Heart right ventricle (tissue), 16 donors: ENCODE measurements around the gene MRPS18A. TPM values are rescaled to one million over a fixed set of nuclear protein-coding genes. Genes with fewer than 3 reads are reported as not detected.

Experiments used
- ATAC-seq, 8 donors: fragments of 200-7000 bp; cut with Tn5 transposase; one replicate each; pipeline ENCODE4 v1.9.1; 2020; ENCODE audit warnings: mild to moderate bottlenecking in 8 of 8, moderate library complexity in 8 of 8, moderate number of reproducible peaks in 1 of 8
- DNase-seq, 2 donors: peaks; one replicate each; pipeline ENCODE4 v3.0.0-alpha.2; 2020
- H3K27ac ChIP-seq, 10 donors: fragments of 200-600 bp; sonication (generic) in 2 of 10; one replicate each; pipeline versions ENCODE4 v1.5.0 to v1.8.0; 2020 to 2022; ENCODE audit warnings: mild to moderate bottlenecking in 3 of 10
- H3K27me3 ChIP-seq, 7 donors: fragments of 200-600 bp; one replicate each; pipeline ENCODE4 v1.8.0; 2021 to 2022; ENCODE audit warnings: mild to moderate bottlenecking in 2 of 7
- H3K36me3 ChIP-seq, 9 donors: fragments of 200-600 bp; sonication (generic) in 1 of 9; one replicate each; pipeline versions ENCODE4 v1.5.0 to v1.8.0; 2020 to 2022; ENCODE audit warnings: mild to moderate bottlenecking in 2 of 9
- H3K4me1 ChIP-seq, 9 donors: fragments of 200-600 bp; sonication (generic) in 1 of 9; one replicate each; pipeline versions ENCODE4 v1.5.0 to v1.8.0; 2020 to 2022; ENCODE audit warnings: mild to moderate bottlenecking in 4 of 9
- H3K4me3 ChIP-seq, 10 donors: fragments of 200-600 bp; sonication (generic) in 2 of 10; one replicate each; pipeline versions ENCODE4 v1.5.0 to v1.8.0; 2020 to 2022; ENCODE audit warnings: mild to moderate bottlenecking in 7 of 10, moderate library complexity in 2 of 10
- H3K9me3 ChIP-seq, 11 donors: fragments of 200-600 bp in 10 of 11; sonication (generic) in 2 of 11; one replicate each; pipeline versions ENCODE4 v1.5.0 to v1.8.0; 2013 to 2022; ENCODE audit warnings: mild to moderate bottlenecking in 2 of 11, control low read depth in 1 of 11, moderate library complexity in 1 of 11
- CTCF ChIP-seq, 9 donors: fragments of 200-600 bp; sonication (generic) in 2 of 9; IDR thresholded peaks; one replicate each; pipeline versions ENCODE4 v1.5.0 to v1.8.0; 2021 to 2022; ENCODE audit warnings: antibody characterized with exemption in 9 of 9, mild to moderate bottlenecking in 5 of 9, moderate library complexity in 1 of 9
- WGBS, 2 donors: extraction: QIAGEN DNeasy Blood & Tissue Kit; methylation state at CpG; one replicate each; pipeline ENCODE4 v1.1.7; 2013; ENCODE audit warnings: inconsistent platforms in 1 of 2; 5-methylcytosine and 5-hydroxymethylcytosine counted together
- intact Hi-C, 10 donors: fragments of 100-400 bp; cut with DNase I; formaldehyde crosslinking; loops; one replicate each; pipeline versions ENCODE4 v1.11.1 to v1.14.2; 2022
- long read RNA-seq, 3 donors: library from polyadenylated mRNA; unstranded; transcript quantifications; one replicate each; pipeline ENCODE4 v2.0.0, GENCODE V29; 2020 to 2021
- polyA plus RNA-seq, 2 donors: library from polyadenylated mRNA; stranded (reverse); fragments of 200-250 nt; gene quantifications; one replicate each; pipeline ENCODE4 v1.2.3, GENCODE V29; 2013
- total RNA-seq, 10 donors: library from RNA; stranded (reverse); fragmentation: NEBNext Ultra II Directional in 3 of 10; extraction: Animal tissue kit (Norgen Biotek cat#: 25700) in 3 of 10; gene quantifications; one replicate each; pipeline versions ENCODE4 v1.2.1 to v1.2.4, GENCODE V29; 2021 to 2023
- donor health status: Arrhythmogenic right ventricular cardiomyopathy.
- donor health status: ischemic (EF 13 %, LVEDD 7.1; RV severe dilation, severe dysfunction).
- donor health status: healthy with polysubstance abuse.
- donor health status: DM: no; HTN: yes; CAD: no.
- donor health status: DM: no; HTN: no; CAD: no.
- donor health status: ischemic (EF 25% LVEDD 6.9; RV normal size, moderate dysfunction).
- donor health status: ischemic (EF 25% LVEDD 5.7; RV mildly dilated, moderate dysfunction).
- donor health status: healthy.
- donor health status: DM: yes; HTN: yes; CAD: no.
- donor health status: Ischemic cardiomyopathy.
- donor health status: ischemic (EF 35%, LVEDD 5.7; RV mildly dilated, moderate dysfunction).
- donor health status: nonischemic (EF 11% LVEDD 7.7; RV severe dilation, severe dysfunction).
- donor health status: DM: yes; HTN: yes; CAD: no.
- donor health status: PGD.
- donor health status: ischemic (EF 29% LVEDD 5.4; RV normal size, mild dysfunction).
- donor health status: nonischemic (EF 23%, LVEDD 6.1; RV moderate dilation, normal function).

Gene MRPS18A
- total RNA-seq (10 to 100 TPM; 36.0 to 52.9 (median 40.6) TPM), polyA plus RNA-seq (100 to 1,000 TPM in 1 of 2 donors, 10 to 100 TPM in 1; 30.4 to 103 TPM)
- long read RNA-seq, donor 1, transcript MRPS18A-202 (6 exons, 1,062 nt): major isoform, 23 of 26 reads
- long read RNA-seq, donor 1, partial matches to known transcripts: 1 of 26 reads
- long read RNA-seq, donor 1, other reads (novel, unspliced or antisense): 2 of 26 reads
- long read RNA-seq, donor 2, transcript MRPS18A-202 (6 exons, 1,062 nt): major isoform, 24 of 27 reads
- long read RNA-seq, donor 2, partial matches to known transcripts: 1 of 27 reads
- long read RNA-seq, donor 2, other reads (novel, unspliced or antisense): 2 of 27 reads
- long read RNA-seq, donor 3, transcript MRPS18A-202 (6 exons, 1,062 nt): major isoform, 18 of 22 reads
- long read RNA-seq, donor 3, partial matches to known transcripts: 1 of 22 reads
- long read RNA-seq, donor 3, other reads (novel, unspliced or antisense): 2 of 22 reads

DNA sequence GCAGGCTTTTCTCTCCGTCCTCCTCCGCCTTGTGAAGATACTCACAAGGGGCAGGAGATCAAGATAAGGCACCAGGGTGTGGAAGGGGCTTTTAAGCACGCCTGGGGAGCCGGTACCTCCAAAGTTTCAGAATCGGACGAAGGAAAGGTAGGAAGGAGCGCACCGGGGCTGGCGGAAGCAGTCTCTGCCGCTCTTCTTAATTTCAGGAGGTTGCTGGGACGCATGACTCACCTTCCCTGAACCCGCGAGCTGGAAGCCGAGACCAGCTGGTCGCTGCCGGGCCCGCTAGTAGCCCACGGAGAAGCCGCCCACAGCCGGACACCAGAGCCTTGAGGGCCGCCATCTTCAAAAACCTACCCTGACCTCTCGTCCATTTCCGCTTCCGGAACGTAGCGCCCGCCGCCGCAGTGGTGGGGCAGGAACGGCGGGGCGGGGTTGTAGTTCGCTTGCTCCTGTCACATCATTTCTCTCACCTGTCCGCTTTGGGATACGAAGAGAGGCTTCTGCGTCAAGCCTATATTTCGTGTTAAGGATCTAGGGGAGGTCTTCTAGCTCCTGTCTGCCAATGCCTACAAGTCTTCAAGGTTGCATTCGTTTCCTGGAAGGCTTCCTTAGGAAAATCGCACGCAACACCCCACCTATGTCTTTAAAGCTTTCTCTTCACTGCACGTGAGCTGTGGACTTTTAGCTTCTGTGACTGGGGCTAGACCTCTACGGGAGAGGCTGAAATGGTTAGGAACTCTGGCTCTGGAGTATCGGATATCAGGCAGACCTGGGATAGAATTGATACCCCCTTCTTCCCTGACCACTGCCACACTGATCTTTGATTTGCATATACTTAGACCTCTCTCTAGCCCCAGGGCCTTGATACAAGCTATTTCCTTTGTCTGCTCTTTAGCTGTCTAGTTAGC lies at the start of gene MRPS18A:
Gene MRPS18A, minus strand, starts transcription at position 355 of the 911 bp plus-strand sequence. Its CDS starts 12 bp downstream, at position 343.
- peaks cover 7 to 53% (median 32%) of the 10 kb centered on the region in 9 donors for H3K4me1 ChIP-seq

GRCh38 chr6:43736844-43737243 lies 49.3 kb upstream of the MRPS18A start:
- no peak for TF ChIP-seq CTCF (IDR thresholded peaks at IDR 0.05)
- intact Hi-C loops: no loop called here
- Histone ChIP-seq H3K36me3 (no peaks in the 10 kb centered on the region), H3K9me3 (peaks cover 0 to 4% (median 0%) of the 10 kb centered on the region in 11 donors), H3K4me1 (peaks cover 0 to 18% (median 5%) of the 10 kb centered on the region in 9 donors), H3K27ac (no peak overlapping the region), H3K4me3 (no peak overlapping the region), H3K27me3 (no peaks in the 10 kb centered on the region)
- ATAC-seq: peak in 1 of 8 donors; percentile 33
- DNase-seq: peak in 1 of 2 donors; percentile 1
- 89 to 91% methylated on average over 2 of the region's 2 CpGs for WGBS, 2 donors

More for the DNA sequence above, at the start of gene MRPS18A:
- H3K27me3 ChIP-seq: no peaks in the 10 kb centered on the region
- DNase-seq (peak; percentile 81 to 84), ATAC-seq (peak; percentile 93 to 97 (median 96))
- TF ChIP-seq CTCF (IDR thresholded peaks at IDR 0.05): no peak
- no peaks in the 10 kb centered on the region for H3K9me3 ChIP-seq
- peak within 1 kb of the TSS; percentile 63 to 90 (median 83) for H3K27ac ChIP-seq
- peak within 1 kb of the TSS; percentile 62 to 92 (median 88) for H3K4me3 ChIP-seq
- WGBS, 2 donors: 7 to 8% methylated on average over 43 of the region's 43 CpGs
- intact Hi-C loops: no loop called here
- H3K36me3 ChIP-seq: peaks cover 0 to 21% (median 0%) of the 10 kb centered on the region in 9 donors

- ATAC-seq: no peak
- intact Hi-C loops: no loop called here
These were observed 48.7 kb upstream of the MRPS18A start for GRCh38 chr6:43736211-43736786.

More at GRCh38 chr6:43736211-43736786, 48.7 kb upstream of the MRPS18A start:
- no peak overlapping the region for H3K27ac ChIP-seq
- no peak overlapping the region for H3K4me3 ChIP-seq
- TF ChIP-seq CTCF (IDR thresholded peaks at IDR 0.05): no peak
- no peaks in the 10 kb centered on the region for H3K36me3 ChIP-seq
- DNase-seq: no peak
- WGBS, 2 donors: 87 to 95% methylated on average over 2 of the region's 2 CpGs
- H3K9me3 ChIP-seq: peaks cover 0 to 10% (median under 1%) of the 10 kb centered on the region in 11 donors
- peaks cover 0 to 18% (median 5%) of the 10 kb centered on the region in 9 donors for H3K4me1 ChIP-seq
- H3K27me3 ChIP-seq: no peaks in the 10 kb centered on the region
